Testis (tissue), 3 donors: ENCODE results near the gene ARHGEF38. TPM values are rescaled to one million over a fixed set of nuclear protein-coding genes. Genes with fewer than 3 reads are reported as not detected.

Experiments used
- DNase-seq: peaks from one replicate; pipeline ENCODE4 v3.0.0-alpha.2; 2019
- H3K27ac ChIP-seq, 2 donors: fragments of 200-600 bp; sonication (generic); one replicate each; pipeline ENCODE4 v1.5.1; 2019
- H3K27me3 ChIP-seq: fragments of 200-600 bp; sonication (generic); one replicate; pipeline ENCODE4 v1.5.1; 2019
- H3K36me3 ChIP-seq: fragments of 200-600 bp; sonication (generic); one replicate; pipeline ENCODE4 v1.5.1; 2017; ENCODE audit warnings: low read depth; ENCODE audit errors: missing control alignments
- H3K4me1 ChIP-seq: fragments of 200-600 bp; sonication (generic); one replicate; pipeline ENCODE4 v1.5.1; 2019
- H3K4me3 ChIP-seq, 2 donors: fragments of 200-600 bp; sonication (generic); one replicate each; pipeline ENCODE4 v1.5.1; 2017 to 2019
- H3K9me3 ChIP-seq: fragments of 200-600 bp; sonication (generic); one replicate; pipeline ENCODE4 v1.5.1; 2017
- CTCF ChIP-seq, 3 experiments: fragments of 450-650 bp in 2 of 3; fragments of 200-600 bp in 1 of 3; sonication (generic) in 1 of 3; IDR thresholded peaks; one replicate each; pipeline ENCODE4 v1.5.1; 2016 to 2019; ENCODE audit warnings: antibody characterized with exemption in 3 of 3, mild to moderate bottlenecking in 2 of 3, moderate library complexity in 1 of 3
- POLR2A ChIP-seq: fragments of 450-650 bp; IDR thresholded peaks from one replicate; pipeline ENCODE4 v1.6.1; 2017; ENCODE audit warnings: antibody characterized with exemption, mild to moderate bottlenecking, moderate library complexity
- WGBS, 2 donors: methylation state at CpG; one replicate each; pipeline ENCODE4 v1.1.5; 2018; 5-methylcytosine and 5-hydroxymethylcytosine counted together
- intact Hi-C: fragments of 100-400 bp; cut with DNase I; formaldehyde crosslinking; loops from one replicate; pipeline ENCODE4 v1.15.1; 2023; ENCODE audit warnings: low total_unique reads
- polyA plus RNA-seq: library from polyadenylated mRNA; stranded (reverse); fragments of 350-450 nt; fragmentation: Illumina TruSeq; extraction: RNeasy Lipid Tissue Mini Kit (QIAGEN cat#74804); gene quantifications from one replicate; pipeline ENCODE4 v1.2.3, GENCODE V29; 2014; ENCODE audit warnings: low read depth, low replicate concordance; ENCODE audit not compliant: insufficient read depth
- total RNA-seq, 2 donors: library from RNA; depleted of rRNA; stranded (reverse); fragments of >200 nt; gene quantifications; one replicate each; pipeline ENCODE4 v1.2.3, GENCODE V29; 2016

The ARHGEF38 gene
- total and polyA plus RNA-seq, 3 donors from 2014 or later, result 0.08 to 2.2 (median 0.86) TPM

- no peak overlapping the region for H3K4me3 ChIP-seq
- DNase-seq, result no peak
- 66 to 67% methylated on average over 4 of the region's 4 CpGs for WGBS, 2 donors
- intact Hi-C loops, result no loop called here
- no peaks in the 10 kb centered on the region for H3K9me3 ChIP-seq
- H3K27ac ChIP-seq, result no peak overlapping the region
- H3K27me3 ChIP-seq, result no peaks in the 10 kb centered on the region
- no peaks in the 10 kb centered on the region for H3K4me1 ChIP-seq
- no peaks in the 10 kb centered on the region for H3K36me3 ChIP-seq
- no peak for TF ChIP-seq CTCF (IDR thresholded peaks at IDR 0.05)
- no peak for TF ChIP-seq POLR2A
Measured at GRCh38 chr4:105586638-105587328, 34.4 kb downstream of the ARHGEF38 start.

DNA sequence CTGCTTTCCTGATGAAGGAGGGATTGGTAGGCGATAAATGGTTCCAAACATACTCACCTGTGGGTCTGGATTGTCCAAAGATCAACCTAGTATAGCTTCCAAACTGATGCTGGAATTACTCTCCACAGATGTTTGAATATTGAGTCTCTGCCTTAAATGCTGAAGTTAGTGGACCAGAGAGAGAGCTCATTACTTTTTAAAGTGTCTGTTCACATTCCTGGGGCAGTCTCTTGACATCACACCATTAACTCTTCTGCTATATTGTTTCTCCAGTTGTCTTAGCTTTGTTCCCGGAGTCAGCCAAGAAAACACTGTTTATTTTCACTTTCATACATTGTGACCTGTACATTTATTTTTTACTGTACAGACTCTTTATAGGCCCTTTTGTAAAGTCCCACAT, 35.4 kb downstream of the ARHGEF38 start:
- no peak for DNase-seq
- H3K36me3 ChIP-seq, result no peaks in the 10 kb centered on the region
- intact Hi-C loops, result no loop called here
- no peak overlapping the region for H3K4me3 ChIP-seq
- H3K27me3 ChIP-seq, result no peaks in the 10 kb centered on the region
- H3K27ac ChIP-seq, result no peak overlapping the region
- TF ChIP-seq CTCF (IDR thresholded peaks at IDR 0.05) (no peak), POLR2A (no peak)
- WGBS, 2 donors, result 82 to 92% methylated on average over 2 of the region's 2 CpGs
- no peaks in the 10 kb centered on the region for H3K9me3 ChIP-seq
- no peaks in the 10 kb centered on the region for H3K4me1 ChIP-seq

GRCh38 chr4:105588252-105588651, 35.8 kb downstream of the ARHGEF38 start:
- Histone ChIP-seq H3K27ac (no peak overlapping the region), H3K9me3 (no peaks in the 10 kb centered on the region), H3K4me1 (no peaks in the 10 kb centered on the region), H3K27me3 (no peaks in the 10 kb centered on the region), H3K4me3 (no peak overlapping the region), H3K36me3 (no peaks in the 10 kb centered on the region)
- intact Hi-C loops, result no loop called here
- no peak for DNase-seq
- TF ChIP-seq CTCF (IDR thresholded peaks at IDR 0.05) (no peak), POLR2A (no peak)
- 81 to 83% methylated on average over 3 of the region's 3 CpGs for WGBS, 2 donors

DNA sequence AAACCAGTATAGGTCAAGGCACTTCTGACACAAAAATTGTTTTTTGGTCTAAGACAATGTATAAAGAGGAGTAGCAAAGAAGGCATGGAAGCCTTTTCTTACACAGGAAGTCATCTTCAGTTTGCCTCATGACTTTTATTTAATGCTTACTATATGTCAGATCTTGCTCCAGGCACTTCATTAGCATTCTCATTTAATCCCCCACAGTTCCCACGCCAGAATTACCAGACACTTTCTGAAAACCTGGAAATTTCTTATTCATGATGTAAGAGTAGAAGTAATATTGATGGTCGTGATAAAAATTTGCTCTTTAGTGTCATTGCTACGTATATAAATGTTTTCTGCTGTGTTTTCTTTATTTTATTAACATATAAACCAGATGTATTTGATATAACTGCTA, 39.2 kb downstream of the ARHGEF38 start:
- DNase-seq, result no peak
- intact Hi-C loops, result no loop called here
- no peaks in the 10 kb centered on the region for H3K9me3 ChIP-seq
- TF ChIP-seq POLR2A, result no peak
- TF ChIP-seq CTCF (IDR thresholded peaks at IDR 0.05), result no peak
- H3K4me3 ChIP-seq, result no peak overlapping the region
- no peaks in the 10 kb centered on the region for H3K36me3 ChIP-seq
- WGBS, 2 donors, result 94 to 97% methylated on average over 3 of the region's 3 CpGs
- no peak overlapping the region for H3K27ac ChIP-seq
- H3K27me3 ChIP-seq, result no peaks in the 10 kb centered on the region
- H3K4me1 ChIP-seq, result no peaks in the 10 kb centered on the region
